ENCODE results near the gene PSENEN. TPM values are rescaled to one million over a fixed set of nuclear protein-coding genes. Genes with fewer than 3 reads are reported as not detected.
A peak's percentile ranks its signal among the peaks of the same experiment; 100 is the strongest.

The PSENEN gene
- total RNA-seq, 1 donor from 2014 or later, result 83.8 TPM

DNA sequence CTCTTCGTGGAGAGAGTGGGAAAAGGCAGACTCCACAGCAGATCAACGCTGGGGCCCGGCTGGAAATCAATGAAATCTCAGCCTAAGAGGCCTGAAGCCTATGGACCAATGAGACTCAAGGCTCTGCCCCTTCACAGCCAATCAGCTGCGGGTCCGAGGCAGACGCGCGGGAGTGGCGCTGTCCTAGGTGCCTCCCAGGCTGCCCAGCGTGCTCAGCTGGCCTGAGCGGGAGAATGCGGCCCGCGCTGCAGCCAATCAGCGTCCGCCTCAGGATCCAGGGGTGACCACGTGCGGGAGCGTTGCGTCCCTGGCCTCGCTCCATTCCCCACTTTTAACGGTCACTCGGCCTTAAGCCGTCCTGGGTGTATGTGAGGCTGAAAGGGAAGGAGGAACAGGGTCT, 41.2 kb upstream of the PSENEN start, which contains the start of gene ZBTB32:
ZBTB32 (plus strand) TSS at position 341 of the 400 bp plus-strand sequence. CDS start 10,069 bp downstream, outside the sequence.
- H3K4me1 Mint-ChIP-seq (ENCODE audit: low read depth), result peaks cover 2% of the 10 kb centered on the region
- peak; percentile 41 for DNase-seq (ENCODE audit: low spot score, unreplicated experiment)
- no peaks in the 10 kb centered on the region for H3K36me3 Mint-ChIP-seq (ENCODE audit: insufficient read depth)
- no peak within 1 kb of the TSS for H3K4me3 Mint-ChIP-seq (ENCODE audit: low read depth)
- H3K9me3 Mint-ChIP-seq (ENCODE audit: low read depth), result no peaks in the 10 kb centered on the region
- peaks cover 14% of the 10 kb centered on the region for H3K27me3 Mint-ChIP-seq
- TF ChIP-seq, protein P1, sequence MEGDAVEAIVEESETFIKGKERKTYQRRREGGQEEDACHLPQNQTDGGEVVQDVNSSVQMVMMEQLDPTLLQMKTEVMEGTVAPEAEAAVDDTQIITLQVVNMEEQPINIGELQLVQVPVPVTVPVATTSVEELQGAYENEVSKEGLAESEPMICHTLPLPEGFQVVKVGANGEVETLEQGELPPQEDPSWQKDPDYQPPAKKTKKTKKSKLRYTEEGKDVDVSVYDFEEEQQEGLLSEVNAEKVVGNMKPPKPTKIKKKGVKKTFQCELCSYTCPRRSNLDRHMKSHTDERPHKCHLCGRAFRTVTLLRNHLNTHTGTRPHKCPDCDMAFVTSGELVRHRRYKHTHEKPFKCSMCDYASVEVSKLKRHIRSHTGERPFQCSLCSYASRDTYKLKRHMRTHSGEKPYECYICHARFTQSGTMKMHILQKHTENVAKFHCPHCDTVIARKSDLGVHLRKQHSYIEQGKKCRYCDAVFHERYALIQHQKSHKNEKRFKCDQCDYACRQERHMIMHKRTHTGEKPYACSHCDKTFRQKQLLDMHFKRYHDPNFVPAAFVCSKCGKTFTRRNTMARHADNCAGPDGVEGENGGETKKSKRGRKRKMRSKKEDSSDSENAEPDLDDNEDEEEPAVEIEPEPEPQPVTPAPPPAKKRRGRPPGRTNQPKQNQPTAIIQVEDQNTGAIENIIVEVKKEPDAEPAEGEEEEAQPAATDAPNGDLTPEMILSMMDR (IDR thresholded peaks at IDR 0.05; ENCODE audit: unreplicated experiment), result no peak
- H3K27ac Mint-ChIP-seq, result no peak within 1 kb of the TSS

DNA sequence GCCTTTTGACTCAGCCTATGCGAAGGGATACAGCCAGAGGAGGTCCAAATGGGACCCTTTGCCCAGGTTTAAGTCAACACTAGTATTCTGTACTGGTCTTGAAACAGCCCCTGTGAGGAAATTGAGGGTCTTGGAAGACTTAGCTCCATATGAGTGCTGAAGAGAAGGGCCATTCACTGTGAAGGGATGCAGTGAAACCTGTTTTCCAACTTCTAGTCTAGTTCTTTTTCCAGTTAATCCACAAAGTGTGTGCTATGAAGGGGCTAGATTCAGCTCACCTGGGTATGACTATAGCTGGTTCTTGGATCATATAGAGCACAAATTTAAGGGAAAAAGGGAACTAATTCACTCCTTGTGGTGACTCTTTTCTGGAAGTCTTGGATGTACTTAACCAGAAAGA, 37.1 kb upstream of the PSENEN start:
- Mint-ChIP-seq H3K36me3 (ENCODE audit: insufficient read depth) (no peaks in the 10 kb centered on the region), H3K27ac (no peak overlapping the region), H3K27me3 (peaks cover 8% of the 10 kb centered on the region), H3K4me1 (ENCODE audit: low read depth) (no peaks in the 10 kb centered on the region), H3K9me3 (ENCODE audit: low read depth) (no peaks in the 10 kb centered on the region), H3K4me3 (ENCODE audit: low read depth) (no peak overlapping the region)
- TF ChIP-seq, protein P1 (IDR thresholded peaks at IDR 0.05; ENCODE audit: unreplicated experiment), result no peak
- no peak for DNase-seq (ENCODE audit: low spot score, unreplicated experiment)

- peaks cover 9% of the 10 kb centered on the region for H3K4me1 Mint-ChIP-seq (ENCODE audit: low read depth)
- no peaks in the 10 kb centered on the region for H3K27me3 Mint-ChIP-seq
- no peak overlapping the region for H3K4me3 Mint-ChIP-seq (ENCODE audit: low read depth)
These were observed 34.4 kb upstream of the PSENEN start for GRCh38 chr19:35710784-35711723.

GRCh38 chr19:35712567-35713505, 32.6 kb upstream of the PSENEN start:
- no peak overlapping the region for H3K4me3 Mint-ChIP-seq (ENCODE audit: low read depth)
- no peaks in the 10 kb centered on the region for H3K36me3 Mint-ChIP-seq (ENCODE audit: insufficient read depth)
- DNase-seq (ENCODE audit: low spot score, unreplicated experiment), result no peak
- TF ChIP-seq, protein P1 (IDR thresholded peaks at IDR 0.05; ENCODE audit: unreplicated experiment), result no peak
- H3K27ac Mint-ChIP-seq, result no peak overlapping the region
- H3K4me1 Mint-ChIP-seq (ENCODE audit: low read depth), result peaks cover 13% of the 10 kb centered on the region
- no peaks in the 10 kb centered on the region for H3K9me3 Mint-ChIP-seq (ENCODE audit: low read depth)
- no peaks in the 10 kb centered on the region for H3K27me3 Mint-ChIP-seq

More at GRCh38 chr19:35710784-35711723, 34.4 kb upstream of the PSENEN start:
- H3K36me3 Mint-ChIP-seq (ENCODE audit: insufficient read depth), result no peaks in the 10 kb centered on the region
- TF ChIP-seq, protein P1 (IDR thresholded peaks at IDR 0.05; ENCODE audit: unreplicated experiment), result no peak
- H3K9me3 Mint-ChIP-seq (ENCODE audit: low read depth), result no peaks in the 10 kb centered on the region
- DNase-seq (ENCODE audit: low spot score, unreplicated experiment), result no peak
- peak overlapping the region; percentile 59 for H3K27ac Mint-ChIP-seq

- no peak for DNase-seq (ENCODE audit: low spot score, unreplicated experiment)
- Mint-ChIP-seq H3K9me3 (ENCODE audit: low read depth) (no peaks in the 10 kb centered on the region), H3K4me1 (ENCODE audit: low read depth) (peaks cover 13% of the 10 kb centered on the region), H3K27ac (no peak overlapping the region), H3K27me3 (no peaks in the 10 kb centered on the region), H3K4me3 (ENCODE audit: low read depth) (no peak overlapping the region), H3K36me3 (ENCODE audit: insufficient read depth) (no peaks in the 10 kb centered on the region)
- TF ChIP-seq, protein P1 (IDR thresholded peaks at IDR 0.05; ENCODE audit: unreplicated experiment), result no peak
These were observed 32.0 kb upstream of the PSENEN start for GRCh38 chr19:35713506-35713850.
